Neural progenitor cell (in vitro differentiated cells): ENCODE measurements around the gene ZNF655. TPM values are rescaled to one million over a fixed set of nuclear protein-coding genes. Genes with fewer than 3 reads are reported as not detected.

Source experiments
- DNase-seq: peaks from one replicate; pipeline ENCODE4 v3.0.0-alpha.2; 2016; ENCODE audit warnings: low spot score
- H2AFZ ChIP-seq: fragments of 200-600 bp; sonication (generic); replicated peaks from 2 replicates; pipeline ENCODE4 v1.6.1; 2016; ENCODE audit warnings: antibody characterized with exemption
- H3F3A ChIP-seq: fragments of 200-600 bp; sonication (generic); 2 replicates; pipeline ENCODE4 v1.6.1; 2016; ENCODE audit warnings: antibody characterized with exemption, low read depth
- H3K27ac ChIP-seq: fragments of 200-600 bp; sonication (generic); 2 replicates; pipeline ENCODE4 v1.5.1; 2016; ENCODE audit warnings: mild to moderate bottlenecking
- H3K27me3 ChIP-seq: fragments of 200-600 bp; sonication (generic); 2 replicates; pipeline ENCODE4 v1.6.1; 2016; ENCODE audit warnings: mild to moderate bottlenecking, moderate library complexity
- H3K36me3 ChIP-seq: fragments of 200-600 bp; sonication (generic); 2 replicates; pipeline ENCODE4 v1.5.1; 2016
- H3K4me1 ChIP-seq: fragments of 200-600 bp; sonication (generic); 2 replicates; pipeline ENCODE4 v1.6.1; 2016; ENCODE audit warnings: mixed run types
- H3K4me2 ChIP-seq: fragments of 200-600 bp; sonication (generic); 2 replicates; pipeline ENCODE4 v1.6.1; 2016
- H3K4me3 ChIP-seq: fragments of 200-600 bp; sonication (generic); 2 replicates; pipeline ENCODE4 v1.5.1; 2016
- H3K79me2 ChIP-seq: fragments of 200-600 bp; sonication (generic); 2 replicates; pipeline ENCODE4 v1.6.1; 2016; ENCODE audit warnings: low read depth
- H3K9ac ChIP-seq: fragments of 200-600 bp; sonication (generic); 2 replicates; pipeline ENCODE4 v1.6.1; 2016
- H3K9me3 ChIP-seq: fragments of 200-600 bp; sonication (generic); 2 replicates; pipeline ENCODE4 v1.5.1; 2016; ENCODE audit warnings: low read depth
- H4K20me1 ChIP-seq: fragments of 200-600 bp; sonication (generic); 2 replicates; pipeline ENCODE4 v1.6.1; 2016; ENCODE audit warnings: low read depth
- H3K27ac Mint-ChIP-seq: 3 replicates; pipeline ENCODE4 v1.8.0; 2021; ENCODE audit warnings: mixed read lengths
- H3K27me3 Mint-ChIP-seq: 2 replicates; pipeline ENCODE4 v1.8.0; 2022; ENCODE audit warnings: low read depth, mild to moderate bottlenecking, inconsistent platforms, moderate library complexity, mixed read lengths; ENCODE audit not compliant: insufficient read depth
- H3K36me3 Mint-ChIP-seq: 3 replicates; pipeline ENCODE4 v1.8.0; 2021; ENCODE audit warnings: mixed read lengths
- H3K4me1 Mint-ChIP-seq: 3 replicates; pipeline ENCODE4 v1.8.0; 2021; ENCODE audit warnings: mixed read lengths
- H3K4me3 Mint-ChIP-seq: 3 replicates; pipeline ENCODE4 v1.8.0; 2021; ENCODE audit warnings: mild to moderate bottlenecking, moderate library complexity, mixed read lengths
- H3K9me3 Mint-ChIP-seq: 3 replicates; pipeline ENCODE4 v1.8.0; 2020; ENCODE audit warnings: mixed read lengths
- CTCF ChIP-seq: fragments of 200-600 bp; sonication (generic); IDR thresholded peaks from 2 replicates; pipeline ENCODE4 v1.5.1; 2017; ENCODE audit warnings: antibody characterized with exemption, mild to moderate bottlenecking
- EZH2 ChIP-seq: fragments of 200-600 bp; sonication (generic); IDR thresholded peaks from 2 replicates; pipeline ENCODE4 v1.6.1; 2017; ENCODE audit warnings: antibody characterized with exemption, mild to moderate bottlenecking, moderate library complexity
- EZH2phosphoT487 ChIP-seq: fragments of 200-600 bp; sonication (generic); IDR thresholded peaks from 2 replicates; pipeline ENCODE4 v1.6.1; 2017; ENCODE audit warnings: antibody characterized with exemption
- total RNA-seq: library from RNA; depleted of rRNA; stranded (reverse); fragments of >200 nt; gene quantifications from 2 replicates; pipeline ENCODE4 v1.2.3, GENCODE V29; 2015; ENCODE audit warnings: low replicate concordance

Gene ZNF655
- total RNA-seq, 1 donor from 2014 or later: 66.3 TPM

GRCh38 chr7:99573257-99573656 lies 14.8 kb downstream of the ZNF655 start:
- Mint-ChIP-seq H3K9me3 (no peaks in the 10 kb centered on the region), H3K27ac (no peak overlapping the region), H3K27me3 (no peaks in the 10 kb centered on the region), H3K36me3 (peaks cover 14% of the 10 kb centered on the region), H3K4me1 (no peaks in the 10 kb centered on the region), H3K4me3 (no peak overlapping the region)
- Histone ChIP-seq H3K9me3 (no peaks in the 10 kb centered on the region), H3K36me3 (no peaks in the 10 kb centered on the region), H3K9ac (no peak overlapping the region), H3K79me2 (peaks cover 18% of the 10 kb centered on the region), H3K27me3 (no peaks in the 10 kb centered on the region), H4K20me1 (peaks cover 15% of the 10 kb centered on the region), H3K27ac (no peak overlapping the region), H3K4me2 (no peak overlapping the region), H3K4me3 (no peak overlapping the region), H2AFZ (no peak overlapping the region), H3F3A (peaks cover 18% of the 10 kb centered on the region), H3K4me1 (no peaks in the 10 kb centered on the region)
- no peak for DNase-seq
- TF ChIP-seq EZH2phosphoT487 (no peak), CTCF (no peak), EZH2 (no peak)

GRCh38 chr7:99576251-99576650 lies 17.8 kb downstream of the ZNF655 start:
- TF ChIP-seq EZH2phosphoT487 (no peak), EZH2 (no peak), CTCF (no peak)
- Histone ChIP-seq H3K4me1 (no peaks in the 10 kb centered on the region), H3K27ac (no peak overlapping the region), H3F3A (peaks cover 40% of the 10 kb centered on the region), H3K4me2 (no peak overlapping the region), H3K9ac (peak overlapping the region; percentile 23), H3K9me3 (no peaks in the 10 kb centered on the region), H3K36me3 (no peaks in the 10 kb centered on the region), H2AFZ (no peak overlapping the region), H3K4me3 (no peak overlapping the region), H3K79me2 (no peaks in the 10 kb centered on the region), H3K27me3 (no peaks in the 10 kb centered on the region), H4K20me1 (peaks cover 11% of the 10 kb centered on the region)
- Mint-ChIP-seq H3K9me3 (no peaks in the 10 kb centered on the region), H3K4me1 (peaks cover 8% of the 10 kb centered on the region), H3K36me3 (peaks cover 12% of the 10 kb centered on the region), H3K4me3 (no peak overlapping the region), H3K27ac (no peak overlapping the region), H3K27me3 (peaks cover 2% of the 10 kb centered on the region)
- DNase-seq: no peak

GRCh38 chr7:99579281-99579955 lies 21.0 kb downstream of the ZNF655 start:
- Histone ChIP-seq H3F3A (peaks cover 42% of the 10 kb centered on the region), H4K20me1 (peaks cover 11% of the 10 kb centered on the region), H2AFZ (peak overlapping the region; percentile 97), H3K79me2 (no peaks in the 10 kb centered on the region), H3K4me1 (no peaks in the 10 kb centered on the region), H3K36me3 (no peaks in the 10 kb centered on the region), H3K27ac (no peak overlapping the region), H3K9ac (no peak overlapping the region), H3K9me3 (no peaks in the 10 kb centered on the region), H3K4me2 (peak overlapping the region; percentile 93), H3K4me3 (peak overlapping the region; percentile 66), H3K27me3 (no peaks in the 10 kb centered on the region)
- Mint-ChIP-seq H3K36me3 (no peaks in the 10 kb centered on the region), H3K27me3 (peaks cover 2% of the 10 kb centered on the region), H3K9me3 (no peaks in the 10 kb centered on the region), H3K27ac (no peak overlapping the region), H3K4me3 (peak overlapping the region; percentile 93), H3K4me1 (peaks cover 9% of the 10 kb centered on the region)
- TF ChIP-seq EZH2: no peak
- no peak for TF ChIP-seq CTCF
- TF ChIP-seq EZH2phosphoT487: no peak
- no peak for DNase-seq
